GM19238 (cell line): ENCODE results near the gene H1-8.

Experiments used
- DNase-seq: peaks from one replicate; pipeline ENCODE4 v3.0.0; 2011; ENCODE audit warnings: low spot score; ENCODE audit not compliant: insufficient read length

H1-8 gene

GRCh38 chr3:129592381-129593131 lies 49.6 kb downstream of the H1-8 start:
- DNase-seq = no peak

- no peak for DNase-seq
Measured at GRCh38 chr3:129593230-129593594, 50.2 kb downstream of the H1-8 start.

- no peak for DNase-seq
Measured at GRCh38 chr3:129593595-129594339, 50.8 kb downstream of the H1-8 start.

GRCh38 chr3:129594409-129594808 lies 51.4 kb downstream of the H1-8 start:
- no peak for DNase-seq

GRCh38 chr3:129594907-129595390 lies 52.0 kb downstream of the H1-8 start:
- DNase-seq = no peak

- no peak for DNase-seq
Measured at GRCh38 chr3:129595544-129596193, 52.7 kb downstream of the H1-8 start.

- no peak for DNase-seq
Measured at GRCh38 chr3:129596194-129597086, 53.5 kb downstream of the H1-8 start.

- DNase-seq = no peak
Measured at GRCh38 chr3:129597087-129597999, 54.4 kb downstream of the H1-8 start.

GRCh38 chr3:129598000-129598381 lies 55.0 kb downstream of the H1-8 start:
- DNase-seq = no peak

- no peak for DNase-seq
Measured at GRCh38 chr3:129598484-129598883, 55.5 kb downstream of the H1-8 start.

- no peak for DNase-seq
Measured at GRCh38 chr3:129599073-129599472, 56.1 kb downstream of the H1-8 start.

- DNase-seq = no peak
Measured at GRCh38 chr3:129599607-129600006, 56.6 kb downstream of the H1-8 start.

GRCh38 chr3:129600348-129600747 lies 57.4 kb downstream of the H1-8 start:
- DNase-seq = no peak
